ENCODE measurements around the gene PCSK4.
A peak's percentile ranks its signal among the peaks of the same experiment; 100 is the strongest.

PCSK4 gene

DNA sequence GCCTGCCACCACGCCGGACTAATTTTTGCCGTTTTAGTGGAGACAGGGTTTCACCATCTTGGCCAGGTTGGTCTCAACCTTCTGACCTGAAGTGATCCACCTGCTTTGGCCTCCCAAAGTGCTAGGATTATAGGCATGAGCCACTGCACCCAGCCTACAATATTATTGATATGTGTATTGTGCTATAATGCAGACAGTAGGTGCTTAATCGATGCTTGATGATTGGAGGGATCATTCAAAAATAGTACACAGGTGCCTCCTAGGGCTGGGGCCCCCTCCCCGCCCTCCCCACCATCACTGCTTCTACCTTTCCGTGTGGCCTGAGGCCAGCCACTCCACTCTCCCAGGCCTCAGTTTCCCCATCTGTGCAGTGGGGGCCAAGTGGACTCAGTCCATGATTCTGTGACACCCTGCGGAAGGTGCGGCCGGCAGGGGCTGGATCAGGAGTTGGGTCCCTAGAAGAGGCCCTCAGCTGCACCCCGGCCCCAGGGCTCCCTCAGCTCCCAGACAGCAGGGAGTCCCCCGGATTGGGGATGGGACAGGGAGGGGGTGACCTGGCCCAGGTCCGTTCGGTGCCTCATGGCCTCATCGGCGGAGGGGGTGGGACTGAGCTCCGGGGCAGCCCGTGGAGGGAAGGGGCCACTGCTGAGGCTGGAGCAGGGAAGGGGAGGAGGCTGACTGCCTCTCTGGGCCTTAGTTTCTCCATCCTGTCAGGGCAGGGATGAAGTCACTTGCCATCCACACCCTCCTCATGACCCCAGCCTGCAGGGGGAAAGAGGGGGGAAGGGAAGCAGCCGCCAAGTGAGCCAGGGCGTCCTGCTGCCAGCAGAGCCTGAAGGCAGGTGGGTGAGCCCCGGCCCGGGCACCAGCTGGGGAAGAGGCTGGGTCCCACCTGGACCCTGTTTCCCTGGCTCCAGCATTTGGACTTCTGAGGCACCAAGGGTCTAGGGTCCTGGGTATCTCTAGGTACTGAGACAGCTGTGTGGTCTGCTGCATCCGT, 21.5 kb upstream of the PCSK4 start:
- H3K4me3 ChIP-seq (ENCODE audit: low read depth, low read length): peak overlapping the region; percentile 81
- TF ChIP-seq, protein P1, sequence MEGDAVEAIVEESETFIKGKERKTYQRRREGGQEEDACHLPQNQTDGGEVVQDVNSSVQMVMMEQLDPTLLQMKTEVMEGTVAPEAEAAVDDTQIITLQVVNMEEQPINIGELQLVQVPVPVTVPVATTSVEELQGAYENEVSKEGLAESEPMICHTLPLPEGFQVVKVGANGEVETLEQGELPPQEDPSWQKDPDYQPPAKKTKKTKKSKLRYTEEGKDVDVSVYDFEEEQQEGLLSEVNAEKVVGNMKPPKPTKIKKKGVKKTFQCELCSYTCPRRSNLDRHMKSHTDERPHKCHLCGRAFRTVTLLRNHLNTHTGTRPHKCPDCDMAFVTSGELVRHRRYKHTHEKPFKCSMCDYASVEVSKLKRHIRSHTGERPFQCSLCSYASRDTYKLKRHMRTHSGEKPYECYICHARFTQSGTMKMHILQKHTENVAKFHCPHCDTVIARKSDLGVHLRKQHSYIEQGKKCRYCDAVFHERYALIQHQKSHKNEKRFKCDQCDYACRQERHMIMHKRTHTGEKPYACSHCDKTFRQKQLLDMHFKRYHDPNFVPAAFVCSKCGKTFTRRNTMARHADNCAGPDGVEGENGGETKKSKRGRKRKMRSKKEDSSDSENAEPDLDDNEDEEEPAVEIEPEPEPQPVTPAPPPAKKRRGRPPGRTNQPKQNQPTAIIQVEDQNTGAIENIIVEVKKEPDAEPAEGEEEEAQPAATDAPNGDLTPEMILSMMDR (IDR thresholded peaks at IDR 0.05; ENCODE audit: low read depth, low read length): no peak

DNA sequence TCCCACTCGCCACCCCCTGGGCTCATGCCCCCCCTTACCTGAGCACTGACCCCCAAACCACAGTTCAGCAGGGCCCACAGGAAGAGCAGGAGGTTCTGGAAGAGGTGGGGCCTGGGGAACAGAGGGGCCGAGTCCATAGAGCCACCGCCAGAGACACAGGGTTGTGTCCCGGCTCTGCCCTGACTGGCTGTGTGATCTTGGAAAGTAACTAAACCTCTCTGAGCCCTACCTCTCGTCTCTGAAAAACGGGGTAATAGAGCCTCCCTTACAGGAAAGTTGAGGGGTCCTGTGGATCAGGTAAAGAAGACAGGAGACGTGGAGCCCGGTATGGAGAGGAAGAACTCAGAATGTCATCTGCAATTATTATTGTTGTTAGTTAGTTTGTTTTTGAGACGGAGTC, 20.7 kb upstream of the PCSK4 start:
- TF ChIP-seq, protein P1 (IDR thresholded peaks at IDR 0.05; ENCODE audit: low read depth, low read length): no peak
- H3K4me3 ChIP-seq (ENCODE audit: low read depth, low read length): no peak overlapping the region

DNA sequence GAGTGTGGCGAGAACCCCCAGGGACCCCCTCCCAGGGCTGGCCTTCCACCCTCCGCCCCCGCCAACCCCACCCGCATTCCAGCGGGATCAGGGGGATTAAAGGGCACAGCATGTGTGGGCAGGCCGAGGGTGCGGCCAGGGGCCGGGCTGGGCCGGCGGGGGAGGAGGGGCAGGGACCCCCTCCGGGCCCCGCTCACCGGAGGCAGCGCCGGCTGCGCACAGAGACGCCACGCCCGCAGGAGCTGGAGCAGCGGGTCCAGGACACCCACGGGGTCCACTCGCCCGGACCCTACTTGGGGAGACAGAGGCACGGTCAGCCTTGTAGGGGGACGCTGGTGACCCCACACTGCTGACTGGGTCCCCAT, 20.3 kb upstream of the PCSK4 start:
- TF ChIP-seq, protein P1 (IDR thresholded peaks at IDR 0.05; ENCODE audit: low read depth, low read length): no peak

DNA sequence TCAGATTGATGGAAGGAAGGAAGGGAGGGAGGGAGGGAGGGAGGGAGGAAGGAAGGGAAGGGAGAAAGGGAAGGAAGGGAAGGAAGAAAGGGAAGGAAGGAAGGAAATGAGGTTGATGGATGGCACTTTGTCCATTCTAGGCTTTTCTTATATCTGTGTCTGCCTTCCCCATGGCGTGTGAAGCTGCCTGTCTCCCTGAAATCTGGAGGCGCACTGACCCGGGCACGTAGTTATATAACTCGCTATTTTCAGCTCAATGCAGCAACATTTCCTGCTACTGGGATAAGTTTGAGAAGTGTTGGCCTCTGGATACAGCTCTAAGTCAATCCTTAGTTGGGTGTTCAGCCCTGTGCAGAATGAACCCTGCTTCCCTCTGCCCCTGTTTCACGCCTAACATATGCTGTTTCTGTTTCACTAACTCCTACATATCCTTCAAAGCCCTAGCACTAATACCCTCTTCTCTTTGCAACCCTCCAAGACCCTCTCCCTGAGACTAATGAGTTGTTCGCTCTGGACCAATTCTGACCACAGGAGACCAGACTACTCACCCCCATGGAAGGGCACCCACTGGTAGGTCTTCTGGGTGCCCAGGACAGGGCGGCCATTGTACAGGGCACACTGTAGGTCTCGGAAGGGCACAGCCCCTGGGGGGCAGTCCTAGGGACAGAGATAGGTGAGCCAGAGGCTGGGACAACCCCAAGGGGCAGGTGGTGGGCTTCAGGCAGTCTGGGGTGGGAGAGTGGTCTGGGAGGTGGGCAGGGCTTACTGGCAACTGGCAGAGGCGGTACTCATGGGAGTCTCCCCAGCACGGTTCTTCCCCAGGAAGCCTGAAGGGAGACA, 19.7 kb upstream of the PCSK4 start:
- no peak overlapping the region for H3K4me3 ChIP-seq (ENCODE audit: low read depth, low read length)
- TF ChIP-seq, protein P1 (IDR thresholded peaks at IDR 0.05; ENCODE audit: low read depth, low read length): no peak

More for the DNA sequence above, 20.3 kb upstream of the PCSK4 start:
- no peak overlapping the region for H3K4me3 ChIP-seq (ENCODE audit: low read depth, low read length)

DNA sequence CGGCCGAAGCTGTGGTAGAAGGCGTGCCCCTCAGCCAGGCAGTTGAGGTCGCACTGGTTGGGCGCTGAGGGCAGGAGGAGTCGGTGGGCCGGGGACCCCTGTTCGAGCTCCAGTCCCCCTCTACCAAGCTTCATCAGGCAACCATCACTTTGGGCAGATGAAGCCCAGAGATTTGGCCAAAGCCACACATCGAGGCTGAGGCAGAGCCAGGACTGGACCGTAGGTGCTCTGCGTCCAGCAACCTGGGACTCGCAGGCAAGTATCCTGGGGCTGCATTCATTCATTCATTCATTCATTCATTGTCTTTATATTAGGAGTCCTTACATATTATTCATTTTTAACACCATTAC, 18.3 kb upstream of the PCSK4 start:
- TF ChIP-seq, protein P1 (IDR thresholded peaks at IDR 0.05; ENCODE audit: low read depth, low read length): no peak
- 0 out of 2 replicates have a peak overlapping the region, but pooled peaks have one; percentile 17 for H3K4me3 ChIP-seq (ENCODE audit: low read depth, low read length)

DNA sequence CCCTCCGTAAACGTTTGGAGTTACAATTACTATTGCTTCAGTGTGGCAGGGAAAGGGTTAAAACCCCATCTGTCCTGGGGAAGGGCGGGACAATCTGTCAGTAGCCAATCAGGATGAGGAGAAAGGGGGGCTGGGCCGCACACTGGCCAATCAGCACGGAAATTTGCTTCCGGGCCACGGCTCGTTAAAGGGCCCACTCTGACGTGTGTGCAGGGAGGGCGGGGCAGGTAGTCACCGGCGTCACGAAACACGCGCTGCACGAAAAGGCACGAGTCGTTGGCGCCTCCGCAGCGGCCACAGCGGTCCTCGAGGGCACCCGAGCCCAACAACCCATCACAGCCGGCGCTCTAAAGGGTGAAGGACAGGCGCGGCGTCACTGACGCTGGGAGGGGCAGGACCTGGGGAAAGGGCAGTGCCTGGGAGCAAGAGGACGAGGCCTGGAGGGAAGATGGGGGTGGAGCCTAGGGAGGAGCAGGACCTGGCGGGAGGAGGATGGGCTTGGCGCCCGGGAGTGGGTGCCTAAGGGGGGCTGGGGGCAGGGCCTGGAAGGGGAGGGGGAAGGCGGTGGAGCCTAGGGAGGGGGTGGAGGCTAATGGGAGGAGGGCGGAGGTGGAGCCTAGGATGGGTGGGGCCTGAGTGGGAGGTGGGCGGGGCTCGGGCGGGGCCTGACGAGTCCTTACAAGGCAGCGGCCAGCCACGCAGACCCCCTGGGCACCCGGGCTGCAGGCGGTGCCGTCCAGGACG, 17.8 kb upstream of the PCSK4 start:
- peak overlapping the region; percentile 49 for H3K4me3 ChIP-seq (ENCODE audit: low read depth, low read length)
- TF ChIP-seq, protein P1 (IDR thresholded peaks at IDR 0.05; ENCODE audit: low read depth, low read length): no peak

Measured in WI38 (cell line).